OCI-LY7 (cell line): ENCODE measurements around the gene SLC17A2. TPM values are rescaled to one million over a fixed set of nuclear protein-coding genes. Genes with fewer than 3 reads are reported as not detected.

Experiments used
- BruUV-seq: library from RNA; stranded (reverse); fragments of 400-500 nt; replicated peaks from 2 replicates; lab custom pipeline; 2021; lab: Mats Ljungman, UMichigan
- CTCF ChIA-PET: fragments of 300-600 bp; sonication (Branson Sonifier 250); formaldehyde crosslinking; loops from one replicate; lab custom pipeline; 2022; ENCODE audit warnings: antibody characterized with exemption; ENCODE audit not compliant: unreplicated experiment; lab: Charles Lee
- POLR2A ChIA-PET: fragments of 300-600 bp; sonication (Branson Sonifier 250); formaldehyde crosslinking; loops from one replicate; lab custom pipeline; 2022; ENCODE audit warnings: antibody characterized with exemption; lab: Charles Lee
- DNase-seq: peaks from one replicate; pipeline ENCODE4 v3.0.0-alpha.2; 2015; ENCODE audit warnings: low spot score
- H2AFZ ChIP-seq: fragments of 200-600 bp; sonication (generic), shearing (Covaris generic); 2 replicates; pipeline ENCODE4 v1.6.1; 2014; ENCODE audit warnings: mild to moderate bottlenecking, antibody characterized with exemption, low read length, moderate library complexity
- H3K27ac ChIP-seq: fragments of 200-600 bp; sonication (generic); 2 replicates; pipeline ENCODE4 v1.5.1; 2014; ENCODE audit warnings: mixed run types, low read depth, mild to moderate bottlenecking, moderate library complexity, low read length, inconsistent platforms; ENCODE audit not compliant: poor library complexity, severe bottlenecking
- H3K36me3 ChIP-seq: fragments of 200-600 bp; sonication (generic); 2 replicates; pipeline ENCODE4 v1.6.1; 2014; ENCODE audit warnings: mild to moderate bottlenecking, antibody characterized with exemption, low read length, moderate library complexity, mixed read lengths; ENCODE audit not compliant: insufficient read depth
- H3K4me1 ChIP-seq: fragments of 200-600 bp; sonication (generic); 2 replicates; pipeline ENCODE4 v1.5.1; 2014; ENCODE audit warnings: mild to moderate bottlenecking, low read length; ENCODE audit not compliant: insufficient read depth, poor library complexity, severe bottlenecking
- H3K4me2 ChIP-seq: fragments of 200-600 bp; sonication (generic); 2 replicates; pipeline ENCODE4 v1.6.1; 2014; ENCODE audit warnings: mild to moderate bottlenecking, low read length
- H3K4me3 ChIP-seq: fragments of 200-600 bp; sonication (generic); 2 replicates; pipeline ENCODE4 v1.5.1; 2014; ENCODE audit warnings: mild to moderate bottlenecking, low read depth, low read length; ENCODE audit not compliant: poor library complexity, severe bottlenecking
- H3K79me2 ChIP-seq: fragments of 200-600 bp; sonication (generic); 2 replicates; pipeline ENCODE4 v1.6.1; 2016; ENCODE audit warnings: low read depth, mild to moderate bottlenecking, low read length, moderate library complexity, mixed read lengths; ENCODE audit not compliant: insufficient read depth
- H3K9me2 ChIP-seq: fragments of 200-600 bp; sonication (generic); 2 replicates; pipeline ENCODE4 v1.6.1; 2016; ENCODE audit warnings: mild to moderate bottlenecking, low read length, mixed read lengths; ENCODE audit not compliant: insufficient read depth
- H3K9me3 ChIP-seq: fragments of 200-600 bp; sonication (generic); 2 replicates; pipeline ENCODE4 v1.6.1; 2014; ENCODE audit warnings: mild to moderate bottlenecking, mixed run types, low read length, mixed read lengths
- H4K20me1 ChIP-seq: fragments of 200-600 bp; sonication (generic); 2 replicates; pipeline ENCODE4 v1.6.1; 2014; ENCODE audit warnings: mild to moderate bottlenecking, antibody characterized with exemption, low read length, moderate library complexity, mixed read lengths; ENCODE audit not compliant: insufficient read depth
- CTCF ChIP-seq: fragments of 200-600 bp; sonication (generic); conservative IDR thresholded peaks from 2 replicates; pipeline ENCODE4 v1.5.1; 2014; ENCODE audit warnings: mild to moderate bottlenecking, antibody characterized with exemption, low read length, moderate library complexity, mixed read lengths
- EZH2phosphoT487 ChIP-seq: fragments of 200-600 bp; sonication (generic); IDR thresholded peaks from 2 replicates; pipeline ENCODE4 v1.6.1; 2018; ENCODE audit warnings: low read depth, borderline replicate concordance, mild to moderate bottlenecking, mixed run types, antibody characterized with exemption, low read length, moderate library complexity, mixed read lengths
- intact Hi-C: fragments of 100-400 bp; cut with micrococcal nuclease; formaldehyde crosslinking; loops from one replicate; pipeline ENCODE4 v1.10.0; 2022; ENCODE audit not compliant: unreplicated experiment
- total RNA-seq, 2 experiments: library from RNA; depleted of rRNA in 1 of 2; stranded (reverse); fragments of >200 nt in 1 of 2; shearing (Covaris generic) in 1 of 2; gene quantifications; 2 replicates each; pipeline ENCODE4 v1.2.3, GENCODE V29; 2014 to 2022

Gene SLC17A2
- total RNA-seq, 2 experiments from 2014 or later = not detected

- CTCF ChIA-PET = no interaction called here
- Histone ChIP-seq H3K9me2 (no peaks in the 10 kb centered on the region), H4K20me1 (no peaks in the 10 kb centered on the region), H3K4me3 (no peak overlapping the region), H3K9me3 (no peaks in the 10 kb centered on the region), H3K79me2 (no peaks in the 10 kb centered on the region), H3K4me1 (no peaks in the 10 kb centered on the region), H3K4me2 (no peak overlapping the region), H2AFZ (no peak overlapping the region), H3K36me3 (no peaks in the 10 kb centered on the region), H3K27ac (no peak overlapping the region)
- DNase-seq = no peak
- BruUV-seq = no TSS peak
- POLR2A ChIA-PET = no interaction called here
- intact Hi-C loops = no loop called here
- TF ChIP-seq EZH2phosphoT487 (no peak), CTCF (no peak)
Observed at GRCh38 chr6:25869840-25870239, 60.7 kb downstream of the SLC17A2 start.

- ChIA-PET POLR2A (interaction anchor here (0.9 kb wide), 1 partner anchor 128 kb away, joined by 3 read pairs; no protein-coding TSS in a partner anchor), CTCF (no interaction called here)
- intact Hi-C loops = no loop called here
- no peak overlapping the region for H3K4me2 ChIP-seq
- H3K9me2 ChIP-seq = no peaks in the 10 kb centered on the region
- no peak for DNase-seq
- no peaks in the 10 kb centered on the region for H4K20me1 ChIP-seq
- no peak for TF ChIP-seq EZH2phosphoT487
- H2AFZ ChIP-seq = no peak overlapping the region
- H3K9me3 ChIP-seq = no peaks in the 10 kb centered on the region
- H3K27ac ChIP-seq = no peak overlapping the region
- no peaks in the 10 kb centered on the region for H3K79me2 ChIP-seq
- no TSS peak for BruUV-seq
- H3K4me3 ChIP-seq = no peak overlapping the region
- no peaks in the 10 kb centered on the region for H3K36me3 ChIP-seq
- H3K4me1 ChIP-seq = no peaks in the 10 kb centered on the region
Observed at GRCh38 chr6:25868436-25869183, 61.9 kb downstream of the SLC17A2 start.

- H3K27ac ChIP-seq = no peak overlapping the region
- POLR2A ChIA-PET = interaction anchor here (0.6 kb wide), 1 partner anchor 126 kb away, joined by 5 read pairs; no protein-coding TSS in a partner anchor
- H3K4me2 ChIP-seq = no peak overlapping the region
- no peaks in the 10 kb centered on the region for H3K79me2 ChIP-seq
- H3K9me3 ChIP-seq = no peaks in the 10 kb centered on the region
- H3K4me1 ChIP-seq = no peaks in the 10 kb centered on the region
- H3K36me3 ChIP-seq = no peaks in the 10 kb centered on the region
- H3K4me3 ChIP-seq = no peak overlapping the region
- H3K9me2 ChIP-seq = no peaks in the 10 kb centered on the region
- no peak for TF ChIP-seq EZH2phosphoT487
- no peak for TF ChIP-seq CTCF
- H4K20me1 ChIP-seq = no peaks in the 10 kb centered on the region
- no TSS peak for BruUV-seq
- no peak for DNase-seq
- intact Hi-C loops = no loop called here
- CTCF ChIA-PET = no interaction called here
- no peak overlapping the region for H2AFZ ChIP-seq
Observed at GRCh38 chr6:25866011-25866410, 64.5 kb downstream of the SLC17A2 start.
